ENCODE data around the gene BMI1.

BMI1 gene

DNA sequence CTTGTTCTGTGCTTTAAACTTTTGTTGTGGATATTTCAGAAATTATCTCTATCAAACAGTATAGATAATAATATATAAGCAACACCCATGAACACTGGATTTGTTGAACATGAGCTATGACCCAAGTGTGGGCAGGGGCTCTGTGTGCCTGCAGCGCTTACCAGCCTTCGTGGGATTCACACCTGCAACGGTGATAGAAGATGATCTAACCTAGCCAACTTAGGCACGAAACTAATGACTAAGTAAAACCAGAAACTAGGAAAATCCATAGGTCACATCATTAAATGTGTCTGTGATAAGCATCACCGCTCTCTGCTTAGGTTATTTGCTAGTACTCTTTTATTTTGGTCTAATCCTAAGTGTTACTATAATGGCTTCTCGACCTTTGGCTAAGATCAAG is 42.4 kb downstream of the BMI1 start:
- DNase-seq (ENCODE audit: insufficient read length, low spot score) (no peak), FAIRE-seq (no peak)
- TF ChIP-seq POLR2A (IDR thresholded peaks at IDR 0.05; ENCODE audit: low read depth, low read length) = no peak

GRCh38 chr10:22364407-22365140 is 43.7 kb downstream of the BMI1 start:
- no peak for DNase-seq (ENCODE audit: insufficient read length, low spot score)
- no peak for FAIRE-seq
- no peak for TF ChIP-seq POLR2A (IDR thresholded peaks at IDR 0.05; ENCODE audit: low read depth, low read length)

GRCh38 chr10:22365233-22365632 is 44.3 kb downstream of the BMI1 start:
- TF ChIP-seq POLR2A (IDR thresholded peaks at IDR 0.05; ENCODE audit: low read depth, low read length) = no peak
- FAIRE-seq (no peak), DNase-seq (ENCODE audit: insufficient read length, low spot score) (no peak)

- FAIRE-seq (no peak), DNase-seq (ENCODE audit: insufficient read length, low spot score) (no peak)
- TF ChIP-seq POLR2A (IDR thresholded peaks at IDR 0.05; ENCODE audit: low read depth, low read length) = no peak
Observed at GRCh38 chr10:22365644-22366434, 44.9 kb downstream of the BMI1 start.

- no peak for DNase-seq (ENCODE audit: insufficient read length, low spot score)
- TF ChIP-seq POLR2A (IDR thresholded peaks at IDR 0.05; ENCODE audit: low read depth, low read length) = no peak
- no peak for FAIRE-seq
Observed at GRCh38 chr10:22366435-22366703, 45.5 kb downstream of the BMI1 start.

DNA sequence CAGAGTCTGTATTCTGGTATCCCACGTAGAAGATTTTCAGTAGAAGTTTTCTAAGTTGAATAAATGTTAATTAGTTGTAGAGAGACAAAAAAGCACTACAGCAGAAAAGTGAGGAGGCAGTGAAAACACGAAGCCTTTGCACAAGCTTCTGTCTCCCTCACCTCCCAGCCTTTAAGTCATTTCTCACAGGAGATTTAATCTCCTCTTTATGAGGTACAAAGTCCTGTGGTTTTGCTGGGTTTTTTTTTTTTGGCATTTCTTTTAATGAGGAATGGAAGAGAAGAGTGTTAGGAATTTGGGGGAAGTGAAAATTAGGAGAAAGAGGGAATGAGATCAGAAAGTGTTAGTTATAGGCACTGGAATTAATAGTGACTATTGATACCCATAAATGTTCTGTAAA is 45.9 kb downstream of the BMI1 start:
- DNase-seq (ENCODE audit: insufficient read length, low spot score) (no peak), FAIRE-seq (no peak)
- TF ChIP-seq POLR2A (IDR thresholded peaks at IDR 0.05; ENCODE audit: low read depth, low read length) = no peak

GRCh38 chr10:22367471-22367870 is 46.6 kb downstream of the BMI1 start:
- FAIRE-seq = no peak
- DNase-seq (ENCODE audit: insufficient read length, low spot score) = no peak

DNA sequence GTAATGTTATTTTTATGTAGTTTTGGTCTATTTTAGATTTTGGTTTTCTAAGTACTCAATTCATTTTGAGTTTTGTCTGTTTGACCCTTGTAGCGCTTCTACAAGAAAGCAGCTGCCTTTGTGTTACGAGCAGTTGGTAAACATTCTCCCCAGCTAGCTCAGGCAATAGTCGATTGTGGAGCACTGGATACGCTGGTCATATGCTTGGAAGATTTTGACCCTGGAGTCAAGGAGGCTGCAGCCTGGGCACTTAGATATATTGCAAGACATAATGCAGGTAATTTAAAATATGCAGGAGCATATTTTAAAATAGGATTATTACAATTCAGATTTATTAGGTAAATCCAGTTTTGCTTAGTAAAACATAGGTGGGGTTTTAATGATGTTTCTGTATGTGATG is 47.5 kb downstream of the BMI1 start:
- FAIRE-seq (no peak), DNase-seq (ENCODE audit: insufficient read length, low spot score) (no peak)
- TF ChIP-seq POLR2A (IDR thresholded peaks at IDR 0.05; ENCODE audit: low read depth, low read length) = no peak

More at GRCh38 chr10:22367471-22367870, 46.6 kb downstream of the BMI1 start:
- TF ChIP-seq POLR2A (IDR thresholded peaks at IDR 0.05; ENCODE audit: low read depth, low read length) = no peak

DNA sequence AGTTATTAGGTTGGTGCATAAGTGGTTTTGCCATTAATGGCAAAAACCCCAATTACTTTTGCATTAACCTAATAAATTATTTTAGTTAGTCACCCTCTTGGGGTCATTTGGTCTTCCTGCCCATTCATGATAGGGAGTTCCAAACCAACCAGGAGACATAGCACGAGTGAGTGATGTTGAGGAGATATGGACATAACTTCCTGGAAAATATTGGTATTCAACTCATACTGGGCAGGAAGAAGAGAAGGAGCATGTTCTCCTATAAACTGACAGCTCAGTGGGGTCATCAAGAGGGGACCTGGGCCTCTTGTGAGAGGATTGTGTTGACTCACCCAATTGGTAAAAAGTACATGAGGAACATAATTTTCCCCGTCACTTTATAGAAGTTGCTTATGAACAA is 48.1 kb downstream of the BMI1 start:
- DNase-seq (ENCODE audit: insufficient read length, low spot score) = no peak
- no peak for FAIRE-seq
- no peak for TF ChIP-seq POLR2A (IDR thresholded peaks at IDR 0.05; ENCODE audit: low read depth, low read length)

DNA sequence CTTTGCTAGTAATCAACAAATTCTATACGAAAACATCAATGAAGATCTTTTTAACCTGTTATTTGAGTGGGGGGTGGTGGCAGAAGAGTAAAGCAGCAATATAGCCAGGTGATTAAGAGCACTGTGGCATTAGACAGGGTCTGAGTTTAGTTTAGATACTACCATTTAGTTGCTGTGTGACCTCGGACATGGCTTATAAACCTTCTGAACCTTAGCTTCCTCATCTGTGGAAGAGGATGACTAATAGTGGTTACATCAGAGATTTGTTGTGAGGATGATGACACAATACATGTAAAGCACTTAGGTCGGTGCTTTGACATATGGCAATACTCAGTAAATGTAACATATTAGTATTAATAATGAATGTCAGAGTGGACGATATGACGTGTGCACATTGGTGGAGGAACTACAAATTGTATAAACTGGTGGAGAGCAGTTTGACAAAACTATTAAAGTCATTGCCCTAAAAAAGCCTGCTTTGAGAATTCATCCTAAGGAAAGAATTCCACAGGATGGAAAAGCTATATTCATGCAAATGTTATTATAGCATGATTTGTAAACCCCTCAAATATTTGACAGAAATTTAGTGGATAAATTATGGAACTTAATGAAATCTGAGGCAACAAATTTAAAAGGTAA is 48.7 kb downstream of the BMI1 start:
- no peak for TF ChIP-seq POLR2A (IDR thresholded peaks at IDR 0.05; ENCODE audit: low read depth, low read length)
- DNase-seq (ENCODE audit: insufficient read length, low spot score) = no peak
- peak; percentile 45 for FAIRE-seq

DNA sequence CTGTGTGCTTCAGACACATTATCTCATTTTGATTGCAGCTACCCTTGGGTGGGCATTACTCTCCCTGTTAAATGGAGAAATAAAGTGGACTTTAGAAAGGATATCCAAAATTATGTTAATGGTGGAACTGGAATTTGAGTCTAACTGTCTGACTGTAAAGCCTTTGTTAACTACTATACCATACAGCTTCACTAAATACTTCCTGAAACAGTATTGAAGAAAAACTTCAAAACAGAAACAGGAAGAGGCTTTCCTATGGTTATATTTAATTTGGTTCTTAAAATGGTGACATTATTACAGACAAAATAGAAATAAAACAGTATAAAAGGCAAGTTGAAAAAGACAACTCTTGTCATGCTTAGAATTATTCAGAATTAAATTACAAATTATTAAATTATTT is 49.4 kb downstream of the BMI1 start:
- FAIRE-seq (no peak), DNase-seq (ENCODE audit: insufficient read length, low spot score) (no peak)
- TF ChIP-seq POLR2A (IDR thresholded peaks at IDR 0.05; ENCODE audit: low read depth, low read length) = no peak

GRCh38 chr10:22372298-22372697 is 51.4 kb downstream of the BMI1 start:
- no peak for TF ChIP-seq POLR2A (IDR thresholded peaks at IDR 0.05; ENCODE audit: low read depth, low read length)
- no peak for DNase-seq (ENCODE audit: insufficient read length, low spot score)
- FAIRE-seq = no peak

DNA sequence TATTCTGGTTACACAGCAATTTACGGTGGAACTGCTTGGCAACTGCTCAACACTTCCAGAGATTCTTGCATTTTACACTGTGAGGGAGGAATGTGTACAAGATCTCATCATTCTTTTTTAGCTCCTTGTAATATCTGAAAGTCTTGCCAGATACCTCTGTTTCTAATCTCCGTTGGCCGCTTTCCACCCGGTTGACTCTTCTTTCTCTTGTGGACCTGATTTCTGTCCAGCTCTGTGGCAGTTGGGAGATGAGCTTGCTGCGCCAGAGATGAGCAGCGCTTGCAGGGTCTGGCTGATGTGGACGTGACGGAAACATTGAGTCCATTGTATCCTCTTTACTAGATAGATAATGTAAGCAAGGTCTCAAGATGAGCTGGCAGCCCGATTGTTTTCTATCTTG is 52.0 kb downstream of the BMI1 start:
- DNase-seq (ENCODE audit: insufficient read length, low spot score) (no peak), FAIRE-seq (no peak)
- TF ChIP-seq POLR2A (IDR thresholded peaks at IDR 0.05; ENCODE audit: low read depth, low read length) = no peak

- FAIRE-seq (no peak), DNase-seq (ENCODE audit: insufficient read length, low spot score) (no peak)
- TF ChIP-seq POLR2A (IDR thresholded peaks at IDR 0.05; ENCODE audit: low read depth, low read length) = no peak
Observed at GRCh38 chr10:22374489-22375126, 53.7 kb downstream of the BMI1 start.
